Measurements from ENCODE around the gene OR10A5. TPM values are rescaled to one million over a fixed set of nuclear protein-coding genes. Genes with fewer than 3 reads are reported as not detected.
"Not testable (repeated sequence)": the region's sequence is repeated elsewhere in the genome, so short reads cannot be mapped to it uniquely, and the experiment has no call there.

The OR10A5 gene, protein sequence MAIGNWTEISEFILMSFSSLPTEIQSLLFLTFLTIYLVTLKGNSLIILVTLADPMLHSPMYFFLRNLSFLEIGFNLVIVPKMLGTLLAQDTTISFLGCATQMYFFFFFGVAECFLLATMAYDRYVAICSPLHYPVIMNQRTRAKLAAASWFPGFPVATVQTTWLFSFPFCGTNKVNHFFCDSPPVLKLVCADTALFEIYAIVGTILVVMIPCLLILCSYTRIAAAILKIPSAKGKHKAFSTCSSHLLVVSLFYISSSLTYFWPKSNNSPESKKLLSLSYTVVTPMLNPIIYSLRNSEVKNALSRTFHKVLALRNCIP
- total RNA-seq = not detected
- long read RNA-seq = 0 reads

DNA sequence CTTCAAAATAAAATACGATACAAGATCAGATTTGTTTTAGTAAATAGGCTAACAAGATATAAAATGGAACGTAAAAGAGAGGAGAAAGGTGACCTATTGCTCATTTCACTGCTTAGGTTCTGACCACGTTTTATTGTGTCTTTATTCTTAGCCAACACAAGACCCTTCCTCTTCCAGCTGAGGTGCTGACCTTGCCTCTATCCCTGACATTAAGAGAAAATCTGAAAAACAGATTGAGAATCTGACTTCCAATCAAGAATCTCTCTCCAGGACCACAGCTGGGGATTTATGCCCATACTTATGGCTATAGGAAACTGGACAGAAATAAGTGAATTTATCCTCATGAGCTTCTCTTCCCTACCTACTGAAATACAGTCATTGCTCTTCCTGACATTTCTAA is at the start of gene OR10A5:
OR10A5 (plus strand) TSS at position 301 of the 400 bp plus-strand sequence; CDS start at position 301, 0 bp downstream.
- DNase-seq (no peak), ATAC-seq (no peak)
- intact Hi-C loops (cut with DNase I) = no loop called here

DNA sequence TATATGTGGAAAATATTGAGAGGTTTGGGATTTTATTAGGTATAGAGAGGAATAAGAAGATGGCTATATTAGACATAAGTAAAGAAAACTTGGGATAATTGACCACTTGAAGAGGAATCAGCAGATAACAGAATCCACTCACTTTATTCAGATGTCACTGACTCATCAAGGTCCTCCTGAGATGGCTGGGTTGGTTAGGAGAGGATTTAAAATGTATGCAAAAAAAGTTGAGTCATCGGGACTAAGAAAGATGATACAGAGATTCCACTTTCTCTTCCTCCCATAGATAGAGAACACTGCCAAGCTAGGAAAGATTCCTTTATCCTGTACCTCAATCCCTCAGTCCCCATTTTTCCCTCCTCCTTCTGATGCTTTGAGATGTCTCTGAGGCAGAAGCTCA is 46.1 kb upstream of the OR10A5 start, which contains the start of gene OR6A2:
OR6A2 (minus strand) TSS at position 288 of the 400 bp plus-strand sequence. CDS start 3,981 bp downstream, outside the sequence.
- intact Hi-C loops (cut with DNase I) = no loop called here
- ATAC-seq = no peak
- no peak for DNase-seq

DNA sequence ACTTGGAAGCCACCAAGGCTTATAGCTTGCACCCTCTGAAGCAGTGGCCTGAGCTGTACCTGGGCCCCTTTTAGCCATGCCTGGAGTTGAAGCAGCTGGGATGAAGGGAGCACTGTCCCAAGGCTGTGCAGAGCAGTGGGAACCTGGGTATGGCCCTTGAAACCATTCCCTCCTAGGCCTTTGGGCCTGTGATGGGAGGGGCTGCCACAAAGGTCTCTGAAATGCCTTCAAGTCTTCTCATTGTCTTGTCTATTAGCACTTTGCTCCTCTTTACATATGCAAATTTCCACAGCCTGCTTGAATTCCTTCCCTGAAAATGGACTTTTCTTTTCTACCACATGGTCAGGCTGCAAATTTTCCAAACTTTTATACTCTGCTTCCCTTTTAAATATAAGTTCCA is 44.4 kb upstream of the OR10A5 start:
- intact Hi-C loops (cut with DNase I); DNase-seq; ATAC-seq: not testable (repeated sequence)

DNA sequence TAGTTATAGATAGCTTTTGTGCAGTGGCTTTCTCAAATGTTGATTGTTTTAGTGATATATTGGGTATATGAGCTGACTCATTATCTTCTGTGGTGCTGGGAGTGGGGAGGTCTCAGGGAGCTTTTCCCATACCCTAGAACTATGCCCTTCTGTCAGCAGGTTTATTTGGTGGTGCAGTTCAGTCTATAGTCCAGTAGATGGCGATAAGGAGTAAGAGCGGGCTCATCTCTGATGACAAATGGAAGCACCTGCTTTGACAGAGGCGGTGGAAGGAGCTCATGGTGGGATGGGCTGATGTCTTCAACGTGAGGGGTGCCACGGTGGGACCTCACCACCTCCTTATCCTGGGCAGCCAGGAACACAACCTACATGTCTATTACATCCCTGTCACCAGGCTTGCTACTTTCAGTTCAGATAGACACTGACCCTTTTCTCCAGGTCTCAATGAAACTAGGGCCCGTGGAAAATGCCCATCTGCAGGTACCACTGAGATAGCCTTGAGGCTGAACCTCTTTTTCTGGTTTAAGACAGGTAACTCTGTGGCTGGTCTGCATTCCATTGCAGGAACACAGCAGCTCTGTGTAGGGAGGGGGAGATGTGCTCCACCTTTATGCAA is 33.0 kb upstream of the OR10A5 start:
- DNase-seq (no peak), ATAC-seq (no peak)
- intact Hi-C loops (cut with DNase I) = no loop called here

DNA sequence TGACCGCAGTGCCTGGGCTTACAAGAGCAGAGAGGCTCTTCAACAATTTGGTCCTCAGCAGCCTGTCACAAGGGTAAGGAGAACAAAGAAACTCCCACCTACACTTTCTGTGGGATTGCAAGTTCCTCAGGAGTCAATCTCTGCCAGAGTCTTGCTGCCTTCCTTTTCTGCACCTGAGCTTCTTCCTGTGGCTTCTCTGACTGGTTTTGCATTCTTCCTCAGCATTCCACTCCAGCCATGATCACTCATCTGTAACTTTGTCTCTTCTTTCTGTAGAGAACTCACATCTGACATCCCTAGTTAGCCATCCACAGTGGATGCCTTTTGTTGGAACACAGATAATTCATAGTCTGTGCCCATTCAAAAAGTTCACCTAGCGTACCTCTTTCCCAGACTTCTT is 31.8 kb upstream of the OR10A5 start:
- intact Hi-C loops (cut with DNase I) = no loop called here
- no peak for ATAC-seq
- DNase-seq = no peak

DNA sequence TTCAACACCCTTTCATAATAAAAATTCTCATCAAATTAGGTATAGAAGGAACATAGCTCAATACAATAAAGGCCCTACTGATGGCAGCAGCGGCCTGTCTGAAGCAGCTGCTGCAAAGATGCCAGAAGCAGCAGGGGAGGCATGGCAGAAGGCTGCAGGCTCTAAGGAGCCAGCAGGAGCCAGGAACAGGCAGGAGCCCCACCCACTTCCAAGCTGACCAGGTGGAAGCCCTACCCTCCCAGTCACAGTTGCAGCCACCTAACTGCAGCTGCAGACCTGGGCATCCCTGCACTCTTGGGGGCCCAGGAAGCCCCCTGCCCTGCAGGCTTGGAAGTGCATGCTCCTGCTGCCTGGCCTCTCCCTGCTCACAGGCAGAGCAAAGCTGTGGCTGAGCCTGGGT is 27.8 kb upstream of the OR10A5 start:
- intact Hi-C loops (cut with DNase I) = no loop called here

DNA sequence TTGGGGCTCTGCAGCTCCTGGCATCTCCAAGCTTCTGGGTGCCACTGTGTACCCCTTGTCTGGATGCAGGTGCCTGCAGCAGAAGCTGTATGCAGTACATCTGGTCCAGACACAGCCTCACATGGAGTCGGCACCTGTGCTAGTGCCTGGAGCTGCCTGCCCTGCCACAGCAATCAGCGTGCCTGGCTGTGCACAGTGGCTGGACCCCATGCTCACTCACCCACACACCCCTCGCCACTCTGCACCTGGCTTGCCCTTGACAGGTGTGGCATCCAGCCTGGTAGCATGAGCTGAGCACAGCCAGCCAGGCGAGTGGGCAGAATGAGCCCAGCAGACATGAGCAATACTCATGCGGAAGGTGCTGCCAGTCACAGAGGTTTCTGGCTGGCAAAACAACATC is 26.5 kb upstream of the OR10A5 start:
- intact Hi-C loops (cut with DNase I) = no loop called here
- ATAC-seq (no peak), DNase-seq (no peak)

More for the DNA sequence above, 27.8 kb upstream of the OR10A5 start:
- ATAC-seq = no peak
- no peak for DNase-seq

DNA sequence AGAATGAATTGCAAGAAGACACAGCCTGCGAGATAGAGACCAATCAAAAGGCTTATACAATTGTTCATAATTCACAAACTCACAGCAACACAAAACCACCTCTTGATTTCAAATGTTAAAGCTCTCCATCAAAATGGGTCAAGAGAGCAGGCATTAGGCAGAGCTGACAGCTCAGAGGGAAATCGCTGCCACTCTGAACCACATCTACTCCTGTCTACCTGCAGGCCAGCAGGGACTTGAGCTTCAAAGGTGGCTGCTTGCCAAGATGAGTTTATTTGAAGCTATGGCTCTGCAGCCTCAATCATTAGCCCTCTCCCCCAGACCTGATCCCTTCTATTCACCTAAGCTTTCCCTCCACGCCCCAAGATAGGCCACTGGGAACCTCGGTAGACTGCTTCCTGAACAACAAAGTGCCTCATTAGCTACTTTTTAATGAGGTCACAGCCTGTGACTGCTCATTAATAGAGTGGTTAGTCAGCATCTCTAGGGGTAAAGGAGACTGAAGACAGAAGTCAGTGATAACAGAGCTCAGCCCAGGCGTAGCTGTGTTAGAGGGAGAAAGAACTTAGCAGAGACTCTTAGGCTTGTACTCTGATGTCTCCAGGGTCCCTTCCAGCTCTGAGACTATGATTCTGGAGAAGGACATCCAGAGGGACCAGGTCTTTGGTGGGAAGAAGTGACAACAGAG is 21.2 kb upstream of the OR10A5 start:
- DNase-seq (no peak), ATAC-seq (no peak)

DNA sequence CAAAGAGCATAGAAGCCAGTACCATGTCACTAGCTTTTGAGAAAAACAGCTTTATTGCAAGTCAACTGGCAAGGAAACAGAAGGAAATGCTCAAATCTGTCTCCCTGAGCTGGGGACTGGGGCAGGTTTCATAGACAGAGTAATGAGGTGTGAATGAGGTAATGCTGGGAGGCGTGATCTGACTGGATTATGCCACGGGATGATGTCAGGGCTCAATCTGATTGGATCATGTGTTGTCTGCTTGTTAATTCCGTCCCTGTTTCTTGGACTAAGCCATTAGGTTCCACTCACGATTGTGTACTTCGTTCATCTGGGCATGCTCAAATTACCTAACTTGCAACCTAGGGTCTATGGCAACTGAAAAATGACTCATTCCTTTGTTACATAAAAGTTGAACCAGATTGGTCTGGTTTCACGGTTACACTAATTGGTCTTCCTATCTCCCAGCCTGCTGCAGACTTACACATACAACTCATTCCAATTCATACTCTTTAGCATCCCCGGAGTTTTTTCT is 20.2 kb upstream of the OR10A5 start:
- intact Hi-C loops (cut with DNase I) = no loop called here
- ATAC-seq = peak in 1 of 2 donors; percentile 72
- DNase-seq = no peak

More for the DNA sequence above, 21.2 kb upstream of the OR10A5 start:
- intact Hi-C loops (cut with DNase I) = no loop called here

DNA sequence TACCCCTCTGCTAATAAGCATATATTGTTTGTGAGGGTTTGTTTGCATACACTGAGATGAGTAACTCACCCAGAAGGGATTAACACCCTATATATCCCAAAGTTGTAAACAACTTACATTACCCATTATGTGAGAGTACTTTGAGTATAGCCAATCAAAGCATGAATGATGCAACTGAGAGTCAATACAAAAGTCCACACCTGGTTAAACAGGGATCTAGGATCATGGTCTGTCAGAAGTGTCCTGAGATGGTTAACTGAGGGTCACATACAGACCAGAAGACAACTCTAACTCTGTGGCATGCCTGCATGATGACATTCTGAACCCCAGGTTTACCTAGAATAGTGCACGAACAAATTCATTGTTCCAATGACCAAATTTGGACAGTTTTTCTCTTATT is 17.4 kb upstream of the OR10A5 start:
- ATAC-seq = no peak
- no peak for DNase-seq
- intact Hi-C loops (cut with DNase I) = no loop called here

DNA sequence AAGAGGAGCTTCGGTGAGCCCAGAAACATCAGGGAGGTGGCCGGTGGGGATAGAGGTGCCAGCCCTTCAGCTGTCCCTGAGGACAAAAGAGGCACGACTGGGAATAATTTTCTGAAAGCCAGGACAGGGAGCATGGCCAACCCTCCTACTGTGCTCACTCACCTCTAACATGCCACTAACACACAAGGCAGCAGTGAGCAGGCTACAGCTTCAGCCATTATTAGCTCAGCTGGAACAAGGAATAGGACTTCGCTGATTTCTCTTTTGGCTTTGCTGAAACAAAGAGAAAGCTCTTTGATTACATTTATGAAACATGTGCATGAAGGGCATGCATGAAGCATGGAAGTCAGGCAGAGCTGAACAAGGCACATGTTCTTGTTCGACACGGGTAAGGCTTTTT is 12.1 kb upstream of the OR10A5 start:
- ATAC-seq (no peak), DNase-seq (no peak)
- intact Hi-C loops (cut with DNase I) = no loop called here

DNA sequence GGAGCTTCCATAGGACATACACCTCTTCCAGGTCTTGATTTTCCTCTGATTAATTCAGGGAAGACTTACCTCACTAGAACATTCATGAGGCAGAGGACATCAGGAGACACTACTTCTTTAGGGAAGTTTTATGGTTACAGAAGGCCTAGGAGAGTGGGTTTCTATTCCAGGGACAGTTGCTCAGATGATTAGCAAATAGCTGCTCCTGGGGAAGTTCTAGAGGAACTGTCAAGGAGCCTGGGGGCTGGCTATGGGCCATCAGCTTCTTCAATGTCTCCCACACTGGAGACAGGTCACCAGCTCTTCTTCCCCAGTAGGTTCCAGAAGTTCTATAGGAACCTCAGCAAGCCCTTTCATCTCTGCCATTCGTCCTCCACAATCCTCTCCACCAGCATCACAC is 11.5 kb upstream of the OR10A5 start:
- no peak for ATAC-seq
- intact Hi-C loops (cut with DNase I) = no loop called here

DNA sequence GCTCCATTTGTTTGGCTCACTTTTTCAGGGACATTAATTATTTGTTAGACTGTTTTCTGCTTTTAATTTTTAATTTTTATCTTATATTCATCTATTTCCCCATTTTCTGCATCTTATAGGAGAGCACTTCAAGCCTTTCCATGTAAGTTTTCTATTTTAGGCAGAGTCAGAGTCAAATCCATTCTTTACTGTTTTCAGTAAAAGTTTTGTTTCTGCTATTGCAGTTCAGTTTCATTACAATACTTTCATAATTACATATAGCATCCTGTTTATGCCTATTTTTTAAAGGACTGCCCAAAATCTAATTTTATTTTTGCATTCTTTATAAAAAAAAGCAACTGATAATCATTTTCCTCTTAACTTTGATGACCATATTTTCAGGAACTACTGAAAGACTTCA is 3.8 kb upstream of the OR10A5 start:
- intact Hi-C loops (cut with DNase I) = no loop called here
- ATAC-seq = no peak
- DNase-seq = no peak

More for the DNA sequence above, 11.5 kb upstream of the OR10A5 start:
- DNase-seq = no peak

DNA sequence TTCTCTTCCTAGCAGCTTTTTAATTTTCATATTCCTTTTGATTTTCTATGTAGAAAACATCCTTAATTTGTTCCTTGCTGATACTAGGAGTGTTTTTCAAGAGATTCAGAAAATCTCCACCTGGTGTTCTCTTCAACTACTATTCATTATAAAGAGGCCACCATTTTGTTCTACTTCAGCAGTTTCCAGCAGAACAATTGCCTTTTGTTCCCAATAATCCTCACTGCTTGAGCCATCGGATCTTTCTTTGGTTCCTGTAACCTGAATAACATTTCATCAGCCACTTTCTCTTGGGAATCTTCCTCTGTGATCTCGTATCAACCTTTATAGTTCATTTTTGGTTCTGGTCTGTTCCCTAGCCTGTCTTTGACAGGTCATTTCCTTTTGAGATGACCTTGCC is 1.8 kb upstream of the OR10A5 start:
- no peak for ATAC-seq
- DNase-seq = no peak
- intact Hi-C loops (cut with DNase I) = no loop called here

DNA sequence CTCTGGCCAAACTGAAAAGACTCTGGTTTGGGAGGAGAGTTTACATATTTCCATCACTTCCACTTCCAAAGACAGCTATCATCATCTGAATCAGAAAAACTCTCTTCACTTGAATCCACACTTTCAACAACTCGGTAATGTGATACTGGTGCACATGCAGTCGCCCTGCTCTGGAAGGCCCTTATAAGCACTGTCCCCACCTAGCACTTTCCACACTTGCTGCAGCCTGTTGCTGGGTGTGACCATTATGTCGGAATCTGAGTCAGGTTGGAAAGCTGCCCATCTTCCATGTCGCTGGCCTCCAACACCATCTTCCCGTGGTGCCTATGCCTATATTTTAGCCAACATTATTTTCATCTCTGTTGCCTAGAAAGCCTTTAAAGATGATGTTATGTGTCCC is 1.1 kb upstream of the OR10A5 start:
- intact Hi-C loops (cut with DNase I) = no loop called here
- no peak for DNase-seq
- ATAC-seq = no peak

DNA sequence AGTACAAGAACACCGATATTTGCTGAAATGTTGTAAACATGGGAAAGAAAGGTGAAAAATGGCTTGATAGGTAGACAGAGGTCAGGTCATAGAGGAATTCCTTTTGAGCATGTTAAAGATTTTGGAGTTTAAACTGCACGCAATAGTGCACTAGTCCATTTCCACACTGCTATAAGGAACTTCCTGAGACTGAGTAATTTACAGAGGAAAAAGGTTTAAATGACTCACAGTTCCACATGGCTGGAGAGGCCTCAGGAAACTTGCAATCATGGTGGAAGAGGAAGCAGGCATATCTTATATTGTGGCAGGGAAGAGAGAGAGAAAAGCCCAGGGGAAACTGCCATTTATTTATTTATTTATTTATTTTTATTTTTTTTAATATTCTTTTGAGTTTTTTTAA is 5.0 kb downstream of the OR10A5 start:
- ATAC-seq = no peak
- intact Hi-C loops (cut with DNase I) = no loop called here
- no peak for DNase-seq

DNA sequence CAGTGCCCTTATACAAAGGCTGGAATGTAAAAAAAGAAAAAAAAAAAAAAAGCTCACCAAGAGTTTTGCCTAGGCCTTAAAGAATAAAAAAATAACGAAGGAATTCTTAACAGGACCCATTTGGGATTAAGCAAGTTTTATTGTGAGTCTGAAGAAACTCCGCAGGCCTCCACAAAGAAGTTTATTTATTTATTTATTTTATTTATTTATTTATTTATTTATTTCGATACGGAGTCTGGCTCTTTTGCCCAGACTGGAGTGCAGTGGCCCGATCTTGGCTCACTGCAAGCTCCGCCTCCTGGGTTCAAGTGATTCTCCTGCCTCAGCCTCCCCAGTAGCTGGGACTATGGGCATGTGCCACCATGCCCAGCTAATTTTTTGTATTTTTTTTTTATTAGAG is 9.3 kb downstream of the OR10A5 start:
- ATAC-seq; DNase-seq; intact Hi-C loops (cut with DNase I): not testable (repeated sequence)

DNA sequence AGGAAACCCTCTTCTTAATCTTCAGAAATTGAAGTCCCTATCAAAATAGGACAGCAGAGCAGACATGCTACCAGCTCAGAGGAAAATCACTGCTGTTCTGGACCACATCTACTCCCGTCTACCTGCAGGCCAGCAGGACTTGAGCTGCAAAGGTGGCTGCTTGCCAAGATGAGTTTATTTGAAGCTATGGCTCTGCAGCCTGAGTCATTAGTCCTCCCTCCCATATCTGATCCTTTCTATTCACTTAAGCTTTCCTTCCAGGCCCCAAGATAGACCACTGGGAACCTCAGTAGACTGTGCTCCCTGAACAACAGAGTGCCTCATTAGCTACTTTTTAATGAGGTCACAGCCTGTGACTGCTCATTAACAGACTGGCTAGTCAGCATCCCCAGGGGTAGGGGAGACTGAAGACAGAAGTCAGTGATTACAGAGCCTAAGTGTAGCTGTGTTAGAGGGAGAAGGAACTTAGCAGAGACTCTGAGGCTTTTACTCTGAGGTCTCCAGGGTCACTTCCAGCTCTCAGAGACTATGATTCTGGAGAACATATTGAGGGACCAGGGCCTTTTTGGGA is 10.6 kb downstream of the OR10A5 start:
- ATAC-seq (no peak), DNase-seq (no peak)
- intact Hi-C loops (cut with DNase I) = no loop called here

DNA sequence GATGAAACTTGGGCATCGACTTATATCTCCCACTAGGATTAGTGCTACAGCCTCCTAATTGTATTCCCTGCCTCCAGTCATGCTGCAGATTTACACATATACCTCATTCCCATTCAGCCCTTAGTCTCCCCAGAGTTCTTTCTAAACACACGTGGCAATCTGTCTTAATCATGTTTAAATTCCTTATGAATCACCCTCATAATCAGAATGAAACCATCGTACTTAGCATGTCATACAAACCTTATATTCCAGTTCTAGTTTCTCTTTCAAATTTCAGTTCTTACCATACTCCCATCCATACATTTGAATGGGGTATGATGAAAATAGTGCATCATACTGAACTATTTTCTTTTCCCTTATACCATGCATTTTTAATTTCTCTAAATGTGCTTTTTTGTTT is 11.4 kb downstream of the OR10A5 start:
- intact Hi-C loops (cut with DNase I) = no loop called here
- ATAC-seq (no peak), DNase-seq (no peak)

DNA sequence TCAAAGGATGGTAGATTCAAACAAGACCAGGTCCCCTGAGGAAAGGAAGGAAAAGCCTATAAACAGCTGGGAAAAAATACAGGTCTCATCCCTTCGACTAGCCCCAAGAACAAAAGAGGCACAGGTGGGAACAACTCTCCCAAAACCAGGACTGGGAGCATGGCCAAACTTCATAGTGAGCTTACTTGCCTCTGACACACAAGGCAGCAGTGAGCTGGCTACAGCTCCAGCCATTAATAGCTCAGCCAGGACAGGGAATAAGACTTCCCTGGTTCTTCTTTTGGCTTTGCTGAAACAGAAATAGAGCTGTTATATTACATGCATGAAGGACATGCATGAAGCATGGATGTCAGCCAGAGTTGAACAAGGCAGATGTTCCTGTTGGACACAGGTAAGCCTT is 17.5 kb downstream of the OR10A5 start, which contains the start of gene OR10A2:
OR10A2 (plus strand) TSS at position 97 of the 400 bp plus-strand sequence. CDS start 6,698 bp downstream, outside the sequence.
- no peak for ATAC-seq
- DNase-seq = no peak
- intact Hi-C loops (cut with DNase I) = no loop called here

All from left cardiac atrium (tissue), 4 donors.